PC-3 (cell line): ENCODE results near the gene ELOVL5. TPM values are rescaled to one million over a fixed set of nuclear protein-coding genes. Genes with fewer than 3 reads are reported as not detected.

ENCODE experiments used
- ATAC-seq: fragments of 200-7000 bp; cut with Tn5 transposase; 2 replicates; pipeline ENCODE4 v1.9.1; 2020; ENCODE audit warnings: mild to moderate bottlenecking, moderate library complexity
- BruUV-seq: library from RNA; stranded (reverse); fragments of 400-500 nt; replicated peaks from 2 replicates; lab custom pipeline; 2021; lab: Mats Ljungman, UMichigan
- CTCF ChIA-PET: fragments of 300-600 bp; sonication (Branson Sonifier 250); formaldehyde crosslinking; loops from one replicate; lab custom pipeline; 2022; ENCODE audit warnings: antibody characterized with exemption; lab: Charles Lee
- POLR2A ChIA-PET: fragments of 300-600 bp; sonication (Branson Sonifier 250); formaldehyde crosslinking; loops from one replicate; lab custom pipeline; 2022; ENCODE audit warnings: antibody characterized with exemption; ENCODE audit not compliant: unreplicated experiment; lab: Charles Lee
- DNase-seq: peaks from one replicate; pipeline ENCODE4 v3.0.0-alpha.2; 2015
- H2AFZ ChIP-seq: fragments of 300-600 bp; sonication (generic); 2 replicates; pipeline ENCODE4 v1.6.0; 2016; ENCODE audit warnings: antibody characterized with exemption, low read length
- H3F3A ChIP-seq: fragments of 300-600 bp; sonication (generic); one replicate; pipeline ENCODE4 v1.6.0; 2017; ENCODE audit warnings: antibody characterized with exemption, low read length, control low read depth, mild to moderate bottlenecking; ENCODE audit not compliant: unreplicated experiment
- H3K27ac ChIP-seq: fragments of 300-600 bp; sonication (generic); 2 replicates; pipeline ENCODE4 v1.5.1; 2016; ENCODE audit warnings: mild to moderate bottlenecking, low read length
- H3K27me3 ChIP-seq: fragments of 300-600 bp; sonication (generic); 2 replicates; pipeline ENCODE4 v1.6.1; 2016; ENCODE audit warnings: low read length, mixed read lengths
- H3K36me3 ChIP-seq: fragments of 300-600 bp; sonication (generic); 2 replicates; pipeline ENCODE4 v1.6.1; 2016; ENCODE audit warnings: low read depth, mixed run types, low read length, mixed read lengths
- H3K4me1 ChIP-seq: fragments of 300-600 bp; sonication (generic); 2 replicates; pipeline ENCODE4 v1.5.1; 2016; ENCODE audit warnings: low read length; ENCODE audit not compliant: insufficient read depth
- H3K4me2 ChIP-seq: fragments of 300-600 bp; sonication (generic); 2 replicates; pipeline ENCODE4 v1.6.0; 2016; ENCODE audit warnings: low read length
- H3K4me3 ChIP-seq: fragments of 300-600 bp; sonication (generic); 2 replicates; pipeline ENCODE4 v1.5.1; 2016; ENCODE audit warnings: mild to moderate bottlenecking, low read length, mixed read lengths
- H3K79me2 ChIP-seq: fragments of 300-600 bp; sonication (generic); 2 replicates; pipeline ENCODE4 v1.6.1; 2017; ENCODE audit warnings: low read length, mixed read lengths
- H3K9ac ChIP-seq: fragments of 300-600 bp; sonication (generic); 2 replicates; pipeline ENCODE4 v1.6.0; 2016; ENCODE audit warnings: mild to moderate bottlenecking, low read length
- H3K9me2 ChIP-seq: fragments of 300-600 bp; sonication (generic); replicated peaks from 2 replicates; pipeline ENCODE4 v1.6.1; 2016; ENCODE audit warnings: mixed run types, low read length, mixed read lengths
- H3K9me3 ChIP-seq: fragments of 300-600 bp; sonication (generic); 2 replicates; pipeline ENCODE4 v1.6.1; 2016; ENCODE audit warnings: low read length, mixed read lengths
- H4K20me1 ChIP-seq: fragments of 300-600 bp; sonication (generic); 2 replicates; pipeline ENCODE4 v1.6.1; 2016; ENCODE audit warnings: low read length, mixed read lengths
- EZH2 ChIP-seq: fragments of 300-600 bp; sonication (generic); IDR thresholded peaks from one replicate; pipeline ENCODE4 v1.6.1; 2017; ENCODE audit warnings: antibody characterized with exemption, mild to moderate bottlenecking, low read length; ENCODE audit not compliant: unreplicated experiment
- EZH2phosphoT487 ChIP-seq: fragments of 300-600 bp; sonication (generic); IDR thresholded peaks from 2 replicates; pipeline ENCODE4 v1.6.1; 2018; ENCODE audit warnings: mild to moderate bottlenecking, antibody characterized with exemption, low read length, borderline replicate concordance
- intact Hi-C: fragments of 100-400 bp; cut with micrococcal nuclease; formaldehyde crosslinking; loops from 2 replicates; pipeline ENCODE4 v1.9.0; 2023
- total RNA-seq: library from RNA; depleted of rRNA; stranded (reverse); fragments of >200 nt; gene quantifications from 2 replicates; pipeline ENCODE4 v1.2.3, GENCODE V29; 2014
- TF ChIP-seq, protein P1 (sequence below): fragments of 300-600 bp; sonication (generic); conservative IDR thresholded peaks from 2 replicates; pipeline ENCODE4 v1.5.1; 2017; ENCODE audit warnings: antibody characterized with exemption, low read depth, mild to moderate bottlenecking, low read length

The ELOVL5 gene
- total RNA-seq, 1 experiment from 2014 or later, result 62.7 TPM

GRCh38 chr6:53376661-53377226, 28.0 kb upstream of the ELOVL5 start:
- Histone ChIP-seq H3K79me2 (no peaks in the 10 kb centered on the region), H3K36me3 (no peaks in the 10 kb centered on the region), H3K27ac (no peak overlapping the region), H3K27me3 (no peaks in the 10 kb centered on the region), H3K4me3 (no peak overlapping the region), H3K9me3 (no peaks in the 10 kb centered on the region), H3K4me1 (no peaks in the 10 kb centered on the region), H3K9me2 (no peaks in the 10 kb centered on the region), H3K4me2 (no peak overlapping the region), H4K20me1 (no peaks in the 10 kb centered on the region), H3K9ac (no peak overlapping the region), H2AFZ (no peak overlapping the region), H3F3A (no peaks in the 10 kb centered on the region)
- CTCF ChIA-PET, result no interaction called here
- DNase-seq (no peak), ATAC-seq (no peak)
- POLR2A ChIA-PET, result interaction anchor here (0.7 kb wide), 1 partner anchor 246 kb away, joined by 3 read pairs; no protein-coding TSS in a partner anchor
- intact Hi-C loops, result no loop called here
- TF ChIP-seq EZH2, result no peak
- no peak for TF ChIP-seq EZH2phosphoT487
- TF ChIP-seq, protein P1, sequence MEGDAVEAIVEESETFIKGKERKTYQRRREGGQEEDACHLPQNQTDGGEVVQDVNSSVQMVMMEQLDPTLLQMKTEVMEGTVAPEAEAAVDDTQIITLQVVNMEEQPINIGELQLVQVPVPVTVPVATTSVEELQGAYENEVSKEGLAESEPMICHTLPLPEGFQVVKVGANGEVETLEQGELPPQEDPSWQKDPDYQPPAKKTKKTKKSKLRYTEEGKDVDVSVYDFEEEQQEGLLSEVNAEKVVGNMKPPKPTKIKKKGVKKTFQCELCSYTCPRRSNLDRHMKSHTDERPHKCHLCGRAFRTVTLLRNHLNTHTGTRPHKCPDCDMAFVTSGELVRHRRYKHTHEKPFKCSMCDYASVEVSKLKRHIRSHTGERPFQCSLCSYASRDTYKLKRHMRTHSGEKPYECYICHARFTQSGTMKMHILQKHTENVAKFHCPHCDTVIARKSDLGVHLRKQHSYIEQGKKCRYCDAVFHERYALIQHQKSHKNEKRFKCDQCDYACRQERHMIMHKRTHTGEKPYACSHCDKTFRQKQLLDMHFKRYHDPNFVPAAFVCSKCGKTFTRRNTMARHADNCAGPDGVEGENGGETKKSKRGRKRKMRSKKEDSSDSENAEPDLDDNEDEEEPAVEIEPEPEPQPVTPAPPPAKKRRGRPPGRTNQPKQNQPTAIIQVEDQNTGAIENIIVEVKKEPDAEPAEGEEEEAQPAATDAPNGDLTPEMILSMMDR, result no peak
- no TSS peak for BruUV-seq

GRCh38 chr6:53375847-53376246, 27.1 kb upstream of the ELOVL5 start:
- BruUV-seq, result no TSS peak
- no peak for DNase-seq
- Histone ChIP-seq H2AFZ (no peak overlapping the region), H3K9me2 (no peaks in the 10 kb centered on the region), H3K79me2 (no peaks in the 10 kb centered on the region), H3K9me3 (no peaks in the 10 kb centered on the region), H3F3A (no peaks in the 10 kb centered on the region), H3K4me2 (no peak overlapping the region), H3K27ac (no peak overlapping the region), H3K4me1 (no peaks in the 10 kb centered on the region), H3K36me3 (no peaks in the 10 kb centered on the region), H4K20me1 (no peaks in the 10 kb centered on the region), H3K4me3 (no peak overlapping the region), H3K27me3 (no peaks in the 10 kb centered on the region), H3K9ac (no peak overlapping the region)
- intact Hi-C loops, result no loop called here
- CTCF ChIA-PET, result no interaction called here
- TF ChIP-seq, protein P1, result no peak
- TF ChIP-seq EZH2 (no peak), EZH2phosphoT487 (no peak)
- ATAC-seq, result no peak
- POLR2A ChIA-PET, result no interaction called here

- H3K27ac ChIP-seq, result no peak overlapping the region
- no peaks in the 10 kb centered on the region for H3K4me1 ChIP-seq
- no peaks in the 10 kb centered on the region for H3F3A ChIP-seq
- no peaks in the 10 kb centered on the region for H4K20me1 ChIP-seq
- TF ChIP-seq EZH2phosphoT487 (no peak), EZH2 (no peak)
- TF ChIP-seq, protein P1, result no peak
- H3K27me3 ChIP-seq, result no peaks in the 10 kb centered on the region
- no peak for DNase-seq
- H3K4me2 ChIP-seq, result no peak overlapping the region
- BruUV-seq, result no TSS peak
- ATAC-seq, result no peak
- ChIA-PET CTCF (no interaction called here), POLR2A (no interaction called here)
- no peak overlapping the region for H2AFZ ChIP-seq
- H3K9me2 ChIP-seq, result no peaks in the 10 kb centered on the region
- no peak overlapping the region for H3K4me3 ChIP-seq
- intact Hi-C loops, result no loop called here
- no peaks in the 10 kb centered on the region for H3K36me3 ChIP-seq
- H3K9me3 ChIP-seq, result no peaks in the 10 kb centered on the region
- H3K9ac ChIP-seq, result no peak overlapping the region
- no peaks in the 10 kb centered on the region for H3K79me2 ChIP-seq
These were observed 24.9 kb upstream of the ELOVL5 start for GRCh38 chr6:53373638-53374037.
